GM12864 (cell line): ENCODE measurements around the gene UBL4A.
"Not testable (repeated sequence)": the region's sequence is repeated elsewhere in the genome, so short reads cannot be mapped to it uniquely, and the experiment has no call there.

Experiments used
- DNase-seq: peaks from one replicate; pipeline ENCODE4 v3.0.0-alpha.2; 2011; ENCODE audit warnings: low read depth
- H3K4me3 ChIP-seq: 2 replicates; pipeline ENCODE4 v1.5.1; 2011; ENCODE audit warnings: mild to moderate bottlenecking, low read depth, low read length, control low read depth
- CTCF ChIP-seq: IDR thresholded peaks from 2 replicates; pipeline ENCODE4 v1.5.1; 2011; ENCODE audit warnings: low read depth, mild to moderate bottlenecking, moderate library complexity, low read length, control low read depth, inconsistent platforms; ENCODE audit errors: missing control alignments

UBL4A gene

GRCh38 chrX:154508384-154508745 is 21.9 kb upstream of the UBL4A start:
- no peak for DNase-seq
- no peak overlapping the region for H3K4me3 ChIP-seq
- no peak for TF ChIP-seq CTCF

GRCh38 chrX:154507673-154508383 is 21.4 kb upstream of the UBL4A start:
- no peak overlapping the region for H3K4me3 ChIP-seq
- TF ChIP-seq CTCF, result no peak
- DNase-seq, result no peak

DNA sequence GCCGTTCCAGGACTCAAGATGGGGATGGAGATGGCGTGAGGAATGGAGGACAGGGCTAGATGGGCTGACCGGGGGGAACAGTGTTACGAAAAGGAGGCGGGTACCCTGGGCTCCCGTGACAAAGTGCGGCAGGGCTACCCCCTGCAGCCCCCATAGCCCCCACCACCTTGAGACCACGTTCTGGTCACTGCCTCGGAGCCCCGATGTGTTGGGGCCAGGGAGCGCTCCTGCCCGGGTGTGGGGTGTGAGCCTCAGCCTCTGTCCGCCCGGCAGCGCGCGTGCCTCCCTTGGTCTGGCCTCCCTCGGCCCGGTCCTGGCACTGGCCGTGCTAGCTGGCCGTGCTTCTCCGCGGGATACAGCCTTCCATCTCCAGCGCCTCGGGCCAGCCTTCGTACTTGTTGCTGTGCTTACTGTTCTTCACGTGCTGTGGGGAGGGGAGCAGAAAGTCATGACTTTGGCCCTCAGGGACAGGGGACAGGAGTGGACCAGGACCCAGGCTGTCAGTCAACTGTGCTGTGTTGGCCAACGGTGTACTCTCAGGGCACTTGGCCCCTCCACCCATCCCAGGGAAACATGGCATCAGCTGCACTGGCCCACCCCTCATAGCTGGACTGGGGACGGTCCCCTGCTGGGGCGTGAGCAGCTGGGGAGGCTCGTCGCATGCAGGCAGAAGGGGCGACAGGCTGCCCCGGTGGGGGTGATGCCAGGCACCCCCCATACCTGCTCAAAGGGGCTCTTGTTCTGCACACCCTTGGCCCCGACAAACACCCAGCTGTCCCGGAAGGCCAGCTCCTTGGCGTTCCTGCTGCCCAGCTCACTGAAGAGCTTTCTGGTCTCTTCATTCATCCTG is 20.3 kb upstream of the UBL4A start:
- no peak for TF ChIP-seq CTCF
- DNase-seq, result no peak
- no peak overlapping the region for H3K4me3 ChIP-seq

DNA sequence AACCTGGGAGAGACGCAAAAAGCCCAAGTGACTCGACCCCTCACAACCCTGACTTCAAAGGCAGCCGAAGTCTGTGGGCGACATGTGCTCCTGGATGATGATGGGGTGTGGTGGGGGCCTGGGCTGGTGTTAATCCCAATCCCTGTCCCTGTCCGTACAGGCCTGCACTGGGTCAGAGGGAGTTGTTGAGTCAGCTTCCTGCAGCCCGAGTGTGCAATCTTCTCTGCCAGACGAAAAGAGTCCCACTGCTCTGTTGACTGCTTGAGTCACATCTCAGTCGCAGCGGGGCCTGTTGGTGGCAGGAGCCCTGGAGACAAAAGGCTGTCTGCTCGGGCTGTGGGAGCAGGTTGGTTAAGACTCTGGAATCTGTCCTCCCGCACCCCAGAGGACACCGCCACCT is 19.3 kb upstream of the UBL4A start:
- no peak overlapping the region for H3K4me3 ChIP-seq
- no peak for DNase-seq
- no peak for TF ChIP-seq CTCF

GRCh38 chrX:154502989-154503388 is 16.6 kb upstream of the UBL4A start:
- no peak for TF ChIP-seq CTCF
- no peak for DNase-seq
- no peak overlapping the region for H3K4me3 ChIP-seq

DNA sequence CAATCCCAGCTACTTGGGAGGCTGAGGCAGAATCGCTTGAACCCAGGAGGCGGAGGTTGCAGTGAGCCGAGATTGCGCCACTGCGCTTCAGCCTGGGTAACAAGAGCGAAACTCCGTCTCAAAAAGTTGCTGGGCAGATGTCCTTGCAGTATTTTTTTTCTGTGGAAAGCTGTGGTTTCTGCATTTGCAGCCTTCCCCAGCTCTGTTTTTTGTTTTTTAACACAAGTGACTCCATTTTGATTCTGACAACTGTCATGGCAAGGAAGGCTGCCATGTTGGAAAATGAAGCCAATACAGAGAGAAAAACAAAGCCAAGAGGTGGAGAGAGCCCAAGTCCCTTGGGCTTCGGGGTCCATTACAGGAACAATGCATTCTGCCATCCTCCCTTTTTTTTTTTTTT is 15.7 kb upstream of the UBL4A start:
- no peak for TF ChIP-seq CTCF
- DNase-seq, result no peak
- no peak overlapping the region for H3K4me3 ChIP-seq

GRCh38 chrX:154501423-154501822 is 15.0 kb upstream of the UBL4A start:
- DNase-seq, H3K4me3 ChIP-seq: not testable (repeated sequence)

DNA sequence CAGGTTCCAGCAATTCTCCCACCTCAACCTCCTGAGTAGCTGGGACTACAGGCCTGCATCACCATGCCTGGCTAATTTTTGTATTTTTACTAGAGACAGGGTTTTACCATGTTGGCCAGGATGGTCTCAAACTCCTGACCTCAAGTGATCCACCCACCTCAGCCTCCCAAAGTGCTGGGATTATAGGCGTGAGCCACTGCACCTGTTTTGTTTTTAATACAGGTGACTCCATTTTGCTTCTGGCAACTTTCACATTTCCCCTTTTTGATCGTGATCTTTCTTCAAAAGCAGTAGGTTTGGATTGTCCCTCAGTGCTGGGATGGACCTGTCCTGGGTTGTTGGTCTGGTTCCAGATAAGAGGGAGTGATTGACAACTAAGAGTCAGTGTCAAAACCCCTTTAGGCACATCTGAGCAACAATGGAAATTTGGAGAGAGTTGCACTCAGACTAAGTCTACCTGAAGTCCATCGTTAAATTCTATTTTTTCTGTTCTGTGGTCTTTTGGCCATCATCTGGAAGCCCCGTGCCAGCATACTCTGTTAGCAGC is 10.2 kb upstream of the UBL4A start:
- H3K4me3 ChIP-seq, DNase-seq: not testable (repeated sequence)
